Measurements from ENCODE around the gene NRXN3. TPM values are rescaled to one million over a fixed set of nuclear protein-coding genes. Genes with fewer than 3 reads are reported as not detected.

The NRXN3 gene
- total RNA-seq, 4 donors from 2014 or later, result 0.04 to 0.16 TPM; not detected in 2

- intact Hi-C loops (cut with DNase I; ENCODE audit: low total_unique reads) (no loop called here), in situ Hi-C loops (cut with MboI; ENCODE audit: low sequenced_read_pairs in 4 of 4) (no loop called here)
- H3K27me3 ChIP-seq, result no peaks in the 10 kb centered on the region
- H3K36me3 ChIP-seq, result no peaks in the 10 kb centered on the region
- H3K27ac ChIP-seq, result no peak overlapping the region
- DNase-seq (no peak), ATAC-seq (no peak)
- H3K9me3 ChIP-seq, result no peaks in the 10 kb centered on the region
- no peak overlapping the region for H3K4me3 ChIP-seq
- TF ChIP-seq POLR2A (IDR thresholded peaks at IDR 0.05) (no peak), CTCF (IDR thresholded peaks at IDR 0.05 in 4 of 5, conservative IDR thresholded peaks at IDR 0.05 in 1 of 5) (no peak)
- no peaks in the 10 kb centered on the region for H3K4me1 ChIP-seq
Observed at GRCh38 chr14:78278464-78279250, 108.5 kb downstream of the NRXN3 start.

GRCh38 chr14:78282437-78282836 lies 112.3 kb downstream of the NRXN3 start:
- no peak overlapping the region for H3K4me3 ChIP-seq
- H3K27me3 ChIP-seq, result peaks cover 0 to 2% (median 0%) of the 10 kb centered on the region in 3 donors
- H3K36me3 ChIP-seq, result no peaks in the 10 kb centered on the region
- no peak for ATAC-seq
- in situ Hi-C loops (cut with MboI; ENCODE audit: low sequenced_read_pairs in 4 of 4) (no loop called here), intact Hi-C loops (cut with DNase I; ENCODE audit: low total_unique reads) (no loop called here)
- DNase-seq, result no peak
- H3K9me3 ChIP-seq, result no peaks in the 10 kb centered on the region
- H3K27ac ChIP-seq, result no peak overlapping the region
- H3K4me1 ChIP-seq, result no peaks in the 10 kb centered on the region
- TF ChIP-seq POLR2A (IDR thresholded peaks at IDR 0.05) (no peak), CTCF (IDR thresholded peaks at IDR 0.05 in 4 of 5, conservative IDR thresholded peaks at IDR 0.05 in 1 of 5) (no peak)

- peaks cover 0 to 2% (median 0%) of the 10 kb centered on the region in 3 donors for H3K27me3 ChIP-seq
- intact Hi-C loops (cut with DNase I; ENCODE audit: low total_unique reads) (no loop called here), in situ Hi-C loops (cut with MboI; ENCODE audit: low sequenced_read_pairs in 4 of 4) (no loop called here)
- no peaks in the 10 kb centered on the region for H3K4me1 ChIP-seq
- no peaks in the 10 kb centered on the region for H3K9me3 ChIP-seq
- no peak for TF ChIP-seq CTCF (IDR thresholded peaks at IDR 0.05 in 4 of 5, conservative IDR thresholded peaks at IDR 0.05 in 1 of 5)
- no peak for TF ChIP-seq POLR2A (IDR thresholded peaks at IDR 0.05)
- H3K27ac ChIP-seq, result no peak overlapping the region
- no peak for DNase-seq
- no peak for ATAC-seq
- H3K36me3 ChIP-seq, result no peaks in the 10 kb centered on the region
- no peak overlapping the region for H3K4me3 ChIP-seq
Observed at GRCh38 chr14:78286210-78286609, 116.0 kb downstream of the NRXN3 start.

- Histone ChIP-seq H3K27ac (no peak overlapping the region), H3K36me3 (no peaks in the 10 kb centered on the region), H3K4me1 (no peaks in the 10 kb centered on the region), H3K27me3 (no peaks in the 10 kb centered on the region), H3K4me3 (no peak overlapping the region), H3K9me3 (no peaks in the 10 kb centered on the region)
- no peak for DNase-seq
- in situ Hi-C loops (cut with MboI; ENCODE audit: low sequenced_read_pairs in 4 of 4) (no loop called here), intact Hi-C loops (cut with DNase I; ENCODE audit: low total_unique reads) (no loop called here)
- no peak for TF ChIP-seq CTCF (IDR thresholded peaks at IDR 0.05 in 4 of 5, conservative IDR thresholded peaks at IDR 0.05 in 1 of 5)
- no peak for TF ChIP-seq POLR2A (IDR thresholded peaks at IDR 0.05)
- ATAC-seq, result no peak
Observed at GRCh38 chr14:78292003-78292402, 121.8 kb downstream of the NRXN3 start.
